ENCODE data around the gene APMAP.

DNA sequence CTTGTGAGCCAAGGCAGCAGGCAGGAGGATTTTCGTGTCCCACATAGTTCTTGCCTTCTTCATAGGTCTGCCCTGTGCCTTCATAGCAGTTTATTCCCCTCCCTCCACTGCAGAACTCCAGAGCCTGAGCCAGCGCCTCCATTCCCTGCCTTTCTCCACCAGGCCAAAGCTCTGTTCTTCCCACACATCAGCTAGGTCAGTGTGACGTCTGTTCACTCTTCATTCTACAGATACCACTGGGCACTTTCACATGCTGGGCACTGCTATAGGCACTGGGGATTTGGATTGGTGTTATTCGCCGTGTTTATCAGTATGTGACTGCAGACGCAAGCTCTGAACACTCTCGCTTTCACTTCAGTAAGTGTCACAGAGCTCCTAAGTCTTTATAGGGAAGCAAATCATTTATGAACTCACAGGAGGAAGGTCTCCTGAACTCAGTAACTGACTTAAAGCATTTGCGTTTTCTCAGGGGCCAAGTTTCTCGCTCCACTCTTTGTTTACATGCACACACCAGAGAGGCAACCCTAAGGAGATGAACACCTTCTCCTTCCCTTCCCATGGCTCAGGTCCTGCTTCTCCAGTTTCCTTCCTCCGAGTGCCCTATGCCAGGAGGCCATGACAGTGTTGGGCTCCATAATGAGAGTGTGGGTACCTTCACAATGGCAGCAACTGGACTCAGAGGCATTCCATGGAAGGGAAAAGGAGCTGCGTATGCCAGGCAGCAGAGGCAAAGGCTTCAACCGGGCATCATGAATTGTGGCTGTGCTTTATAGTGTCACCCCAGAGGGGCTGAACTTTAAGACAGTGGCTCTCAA is 6.3 kb upstream of the APMAP start:
- TF ChIP-seq, protein P1, sequence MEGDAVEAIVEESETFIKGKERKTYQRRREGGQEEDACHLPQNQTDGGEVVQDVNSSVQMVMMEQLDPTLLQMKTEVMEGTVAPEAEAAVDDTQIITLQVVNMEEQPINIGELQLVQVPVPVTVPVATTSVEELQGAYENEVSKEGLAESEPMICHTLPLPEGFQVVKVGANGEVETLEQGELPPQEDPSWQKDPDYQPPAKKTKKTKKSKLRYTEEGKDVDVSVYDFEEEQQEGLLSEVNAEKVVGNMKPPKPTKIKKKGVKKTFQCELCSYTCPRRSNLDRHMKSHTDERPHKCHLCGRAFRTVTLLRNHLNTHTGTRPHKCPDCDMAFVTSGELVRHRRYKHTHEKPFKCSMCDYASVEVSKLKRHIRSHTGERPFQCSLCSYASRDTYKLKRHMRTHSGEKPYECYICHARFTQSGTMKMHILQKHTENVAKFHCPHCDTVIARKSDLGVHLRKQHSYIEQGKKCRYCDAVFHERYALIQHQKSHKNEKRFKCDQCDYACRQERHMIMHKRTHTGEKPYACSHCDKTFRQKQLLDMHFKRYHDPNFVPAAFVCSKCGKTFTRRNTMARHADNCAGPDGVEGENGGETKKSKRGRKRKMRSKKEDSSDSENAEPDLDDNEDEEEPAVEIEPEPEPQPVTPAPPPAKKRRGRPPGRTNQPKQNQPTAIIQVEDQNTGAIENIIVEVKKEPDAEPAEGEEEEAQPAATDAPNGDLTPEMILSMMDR (IDR thresholded peaks at IDR 0.05) = no peak
- TF ChIP-seq POLR2AphosphoS5 (IDR thresholded peaks at IDR 0.05) = no peak

Measured in prostate gland (tissue), 2 donors.